HG02840 (cell line): ENCODE results near the gene FNDC1.
"Not testable (repeated sequence)": the region's sequence is repeated elsewhere in the genome, so short reads cannot be mapped to it uniquely, and the experiment has no call there.

Source experiments
- ATAC-seq: cut with Tn5 transposase; IDR thresholded peaks from one replicate; pipeline ENCODE4 v1.9.1; 2021; ENCODE audit warnings: mild to moderate bottlenecking, moderate library complexity, moderate number of reproducible peaks; ENCODE audit not compliant: unreplicated experiment, low FRiP score

The FNDC1 gene

GRCh38 chr6:159169193-159169555 lies at the start of gene FNDC1:
TSS of gene FNDC1 (plus strand) at chr6:159169400. CDS start at chr6:159169597, 197 bp downstream.
- no peak for ATAC-seq

- ATAC-seq, result no peak
These were observed 49.4 kb upstream of the FNDC1 start for GRCh38 chr6:159119791-159120190.

- no peak for ATAC-seq
These were observed 47.7 kb upstream of the FNDC1 start for GRCh38 chr6:159121486-159121885.

GRCh38 chr6:159122453-159122852 lies 46.7 kb upstream of the FNDC1 start:
- no peak for ATAC-seq

- ATAC-seq, result not testable (repeated sequence)
These were observed 45.4 kb upstream of the FNDC1 start for GRCh38 chr6:159123831-159124230.

GRCh38 chr6:159125014-159125609 lies 44.1 kb upstream of the FNDC1 start:
- ATAC-seq, result no peak

GRCh38 chr6:159125951-159126352 lies 43.2 kb upstream of the FNDC1 start:
- ATAC-seq, result no peak

- ATAC-seq, result no peak
These were observed 42.6 kb upstream of the FNDC1 start for GRCh38 chr6:159126590-159126989.

GRCh38 chr6:159127701-159128100 lies 41.5 kb upstream of the FNDC1 start:
- no peak for ATAC-seq

GRCh38 chr6:159128978-159129377 lies 40.2 kb upstream of the FNDC1 start:
- no peak for ATAC-seq

- ATAC-seq, result no peak
These were observed 38.4 kb upstream of the FNDC1 start for GRCh38 chr6:159130846-159131245.

- ATAC-seq, result no peak
These were observed 37.5 kb upstream of the FNDC1 start for GRCh38 chr6:159131709-159132108.

- ATAC-seq, result no peak
These were observed 36.5 kb upstream of the FNDC1 start for GRCh38 chr6:159132664-159133063.

- ATAC-seq, result no peak
These were observed 34.4 kb upstream of the FNDC1 start for GRCh38 chr6:159134701-159135364.

GRCh38 chr6:159137676-159138075 lies 31.5 kb upstream of the FNDC1 start:
- ATAC-seq, result no peak

- no peak for ATAC-seq
These were observed 26.7 kb upstream of the FNDC1 start for GRCh38 chr6:159142531-159142930.

GRCh38 chr6:159148641-159149040 lies 20.6 kb upstream of the FNDC1 start:
- no peak for ATAC-seq

- no peak for ATAC-seq
These were observed 19.6 kb upstream of the FNDC1 start for GRCh38 chr6:159149641-159150040.

- ATAC-seq, result no peak
These were observed 17.8 kb upstream of the FNDC1 start for GRCh38 chr6:159151266-159151855.

GRCh38 chr6:159152041-159152440 lies 17.2 kb upstream of the FNDC1 start:
- ATAC-seq, result no peak

GRCh38 chr6:159152782-159153181 lies 16.4 kb upstream of the FNDC1 start:
- no peak for ATAC-seq

GRCh38 chr6:159155679-159156078 lies 13.5 kb upstream of the FNDC1 start:
- ATAC-seq, result no peak
